Measurements from ENCODE around the gene RGS6. TPM values are rescaled to one million over a fixed set of nuclear protein-coding genes. Genes with fewer than 3 reads are reported as not detected.

The RGS6 gene
- total and polyA plus RNA-seq, 2 of the 4 experiments (the other 2 are of a cell fraction): not detected

DNA sequence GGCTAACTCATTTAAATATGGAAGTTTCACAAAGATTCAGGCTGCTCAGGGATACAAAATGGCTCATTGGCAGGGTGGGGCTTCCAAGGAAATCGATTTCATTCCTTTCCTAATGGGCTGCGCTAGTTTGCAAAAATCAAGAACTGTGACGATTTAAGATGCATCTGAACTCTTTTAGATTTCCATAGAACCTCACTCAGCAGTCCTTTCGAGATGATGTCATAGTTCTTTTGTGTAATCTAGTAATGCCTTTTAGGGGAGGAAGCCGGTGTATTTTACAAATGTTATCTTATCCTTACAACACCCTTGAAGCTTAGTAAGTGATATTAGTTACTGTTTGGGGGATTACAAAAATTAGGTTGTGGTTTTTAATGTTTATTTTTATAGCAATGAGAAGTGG, 239.8 kb downstream of the RGS6 start:
- H2AFZ ChIP-seq (replicated peaks; ENCODE audit: low read length, poor library complexity): no peak overlapping the region
- H4K5ac ChIP-seq (ENCODE audit: low read depth, low read length): no peak overlapping the region
- H3K14ac ChIP-seq (replicated peaks; ENCODE audit: low read depth, low read length): no peak overlapping the region
- no peak overlapping the region for H2BK15ac ChIP-seq (ENCODE audit: low read depth, low read length)
- H3K4ac ChIP-seq (ENCODE audit: low read depth, low read length): no peak overlapping the region
- H2AK9ac ChIP-seq (replicated peaks; ENCODE audit: low read depth, low read length, poor library complexity): no peak overlapping the region
- no peak overlapping the region for H2BK5ac ChIP-seq (ENCODE audit: low read depth, low read length, poor library complexity, severe bottlenecking)
- CTCF ChIA-PET: no interaction called here
- no peak overlapping the region for H3K4me2 ChIP-seq (ENCODE audit: low read depth, low read length)
- H3K56ac ChIP-seq (ENCODE audit: extremely low read depth, insufficient read depth, low read length): no peak overlapping the region
- dilution Hi-C loops (cut with HindIII; ENCODE audit: low sequenced_read_pairs, unreplicated experiment) (no loop called here), in situ Hi-C loops (cut with MboI; ENCODE audit: low sequenced_read_pairs) (no loop called here), intact Hi-C loops (cut with micrococcal nuclease) (no loop called here)
- no peak overlapping the region for H3K18ac ChIP-seq (ENCODE audit: low read depth, low read length)
- no peaks in the 10 kb centered on the region for H3K9me1 ChIP-seq (ENCODE audit: insufficient read depth, low read length)
- H4K91ac ChIP-seq (ENCODE audit: insufficient read depth, low read depth, low read length): no peak overlapping the region
- no peaks in the 10 kb centered on the region for H3K9me3 ChIP-seq (ENCODE audit: control insufficient read depth, insufficient read depth, low read length)
- no peak overlapping the region for H4K8ac ChIP-seq (ENCODE audit: low read depth in 2 of 2, low read length in 2 of 2)
- no TSS peak for BruUV-seq (replicated peaks)
- no peak overlapping the region for H2AK5ac ChIP-seq (ENCODE audit: low read depth, low read length)
- WGBS, 2 experiments (ENCODE audit: extremely low coverage in 2 of 2, insufficient read length in 1 of 2): 50% methylated on average over 2 of the region's 5 CpGs; no CpG with 5 or more reads in 1 of the 2 experiments
- TF ChIP-seq MAZ (IDR thresholded peaks at IDR 0.05; ENCODE audit: borderline replicate concordance, low read depth, low read length) (no peak), CEBPB (IDR thresholded peaks at IDR 0.05; ENCODE audit: low read depth, low read length) (no peak), RAD21 (IDR thresholded peaks at IDR 0.05; ENCODE audit: low read length) (no peak), FOS (IDR thresholded peaks at IDR 0.05; ENCODE audit: low read depth, low read length) (no peak), CHD1 (IDR thresholded peaks at IDR 0.05; ENCODE audit: low read depth, low read length) (no peak), SMC3 (IDR thresholded peaks at IDR 0.05; ENCODE audit: low read depth, low read length) (no peak), POLR2A (IDR thresholded peaks at IDR 0.05; ENCODE audit: low read depth, low read length) (no peak), BHLHE40 (IDR thresholded peaks at IDR 0.05; ENCODE audit: low read depth, low read length) (no peak), MAFK (IDR thresholded peaks at IDR 0.05; ENCODE audit: low read depth, low read length) (no peak), RFX5 (IDR thresholded peaks at IDR 0.05; ENCODE audit: low read depth, low read length) (no peak), RCOR1 (IDR thresholded peaks at IDR 0.05; ENCODE audit: insufficient replicate concordance, low read length) (no peak)
- TF ChIP-seq, protein P1, sequence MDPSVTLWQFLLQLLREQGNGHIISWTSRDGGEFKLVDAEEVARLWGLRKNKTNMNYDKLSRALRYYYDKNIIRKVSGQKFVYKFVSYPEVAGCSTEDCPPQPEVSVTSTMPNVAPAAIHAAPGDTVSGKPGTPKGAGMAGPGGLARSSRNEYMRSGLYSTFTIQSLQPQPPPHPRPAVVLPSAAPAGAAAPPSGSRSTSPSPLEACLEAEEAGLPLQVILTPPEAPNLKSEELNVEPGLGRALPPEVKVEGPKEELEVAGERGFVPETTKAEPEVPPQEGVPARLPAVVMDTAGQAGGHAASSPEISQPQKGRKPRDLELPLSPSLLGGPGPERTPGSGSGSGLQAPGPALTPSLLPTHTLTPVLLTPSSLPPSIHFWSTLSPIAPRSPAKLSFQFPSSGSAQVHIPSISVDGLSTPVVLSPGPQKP (IDR thresholded peaks at IDR 0.05; ENCODE audit: borderline replicate concordance, low read depth, low read length): no peak
- TF ChIP-seq, protein P2, sequence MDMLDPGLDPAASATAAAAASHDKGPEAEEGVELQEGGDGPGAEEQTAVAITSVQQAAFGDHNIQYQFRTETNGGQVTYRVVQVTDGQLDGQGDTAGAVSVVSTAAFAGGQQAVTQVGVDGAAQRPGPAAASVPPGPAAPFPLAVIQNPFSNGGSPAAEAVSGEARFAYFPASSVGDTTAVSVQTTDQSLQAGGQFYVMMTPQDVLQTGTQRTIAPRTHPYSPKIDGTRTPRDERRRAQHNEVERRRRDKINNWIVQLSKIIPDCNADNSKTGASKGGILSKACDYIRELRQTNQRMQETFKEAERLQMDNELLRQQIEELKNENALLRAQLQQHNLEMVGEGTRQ (IDR thresholded peaks at IDR 0.05; ENCODE audit: low read depth, low read length): no peak
- TF ChIP-seq, protein P3, sequence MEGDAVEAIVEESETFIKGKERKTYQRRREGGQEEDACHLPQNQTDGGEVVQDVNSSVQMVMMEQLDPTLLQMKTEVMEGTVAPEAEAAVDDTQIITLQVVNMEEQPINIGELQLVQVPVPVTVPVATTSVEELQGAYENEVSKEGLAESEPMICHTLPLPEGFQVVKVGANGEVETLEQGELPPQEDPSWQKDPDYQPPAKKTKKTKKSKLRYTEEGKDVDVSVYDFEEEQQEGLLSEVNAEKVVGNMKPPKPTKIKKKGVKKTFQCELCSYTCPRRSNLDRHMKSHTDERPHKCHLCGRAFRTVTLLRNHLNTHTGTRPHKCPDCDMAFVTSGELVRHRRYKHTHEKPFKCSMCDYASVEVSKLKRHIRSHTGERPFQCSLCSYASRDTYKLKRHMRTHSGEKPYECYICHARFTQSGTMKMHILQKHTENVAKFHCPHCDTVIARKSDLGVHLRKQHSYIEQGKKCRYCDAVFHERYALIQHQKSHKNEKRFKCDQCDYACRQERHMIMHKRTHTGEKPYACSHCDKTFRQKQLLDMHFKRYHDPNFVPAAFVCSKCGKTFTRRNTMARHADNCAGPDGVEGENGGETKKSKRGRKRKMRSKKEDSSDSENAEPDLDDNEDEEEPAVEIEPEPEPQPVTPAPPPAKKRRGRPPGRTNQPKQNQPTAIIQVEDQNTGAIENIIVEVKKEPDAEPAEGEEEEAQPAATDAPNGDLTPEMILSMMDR (conservative IDR thresholded peaks at IDR 0.05; ENCODE audit: low read depth, low read length): no peak
- H3K79me1 ChIP-seq (ENCODE audit: low read depth in 1 of 2, low read length in 2 of 2): no peaks in the 10 kb centered on the region
- no peak overlapping the region for H3K4me3 ChIP-seq (ENCODE audit: insufficient read depth, low read depth, low read length)
- no peak overlapping the region for H2BK20ac ChIP-seq (ENCODE audit: low read depth, low read length)
- H3K4me1 ChIP-seq (ENCODE audit: control insufficient read depth, insufficient read depth, low read length): no peaks in the 10 kb centered on the region
- DNase-seq: no peak
- no peak overlapping the region for H3K23ac ChIP-seq (ENCODE audit: low read depth, low read length)
- H3K27ac ChIP-seq (ENCODE audit: insufficient read depth, low read length): no peak overlapping the region
- no peaks in the 10 kb centered on the region for H3K36me3 ChIP-seq (ENCODE audit: control insufficient read depth, insufficient read depth, low read length)
- POLR2A ChIA-PET (ENCODE audit: unreplicated experiment): no interaction called here
- H2BK120ac ChIP-seq (ENCODE audit: low read depth, low read length): no peak overlapping the region
- H4K20me1 ChIP-seq (ENCODE audit: insufficient read depth, low read length): no peaks in the 10 kb centered on the region
- no peak overlapping the region for H3K9ac ChIP-seq (ENCODE audit: low read depth, low read length)
- H3K27me3 ChIP-seq (ENCODE audit: control insufficient read depth, insufficient read depth, low read length): no peaks in the 10 kb centered on the region
- ATAC-seq (ENCODE audit: low read depth): no peak
